Measurements from ENCODE around the gene FAM110C.

DNA sequence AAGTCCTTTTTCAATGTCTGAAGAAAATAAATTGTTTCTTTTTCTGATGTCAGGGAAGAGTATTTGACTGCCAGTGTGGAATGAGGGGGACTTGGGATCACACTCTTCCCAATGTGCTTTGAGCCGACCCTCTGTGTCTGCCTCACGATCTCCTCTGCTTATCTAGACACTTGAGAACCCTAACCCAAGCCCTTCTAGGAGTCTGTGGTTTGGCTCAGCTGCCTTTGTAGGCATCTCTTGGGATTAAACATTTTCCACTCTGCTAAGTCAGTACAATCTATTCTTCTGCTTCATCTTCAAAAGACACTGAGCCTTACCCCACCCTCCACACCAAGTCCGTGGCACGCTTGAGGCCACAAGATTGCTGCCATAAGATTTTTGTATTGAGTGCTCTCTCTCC, 19.4 kb downstream of the FAM110C start:
- TF ChIP-seq REST (IDR thresholded peaks at IDR 0.05; ENCODE audit: borderline replicate concordance) (no peak), TAF1 (IDR thresholded peaks at IDR 0.05; ENCODE audit: low read depth) (no peak), POLR2AphosphoS5 (IDR thresholded peaks at IDR 0.05) (no peak), RAD21 (conservative IDR thresholded peaks at IDR 0.05) (no peak)
- TF ChIP-seq, protein P1, sequence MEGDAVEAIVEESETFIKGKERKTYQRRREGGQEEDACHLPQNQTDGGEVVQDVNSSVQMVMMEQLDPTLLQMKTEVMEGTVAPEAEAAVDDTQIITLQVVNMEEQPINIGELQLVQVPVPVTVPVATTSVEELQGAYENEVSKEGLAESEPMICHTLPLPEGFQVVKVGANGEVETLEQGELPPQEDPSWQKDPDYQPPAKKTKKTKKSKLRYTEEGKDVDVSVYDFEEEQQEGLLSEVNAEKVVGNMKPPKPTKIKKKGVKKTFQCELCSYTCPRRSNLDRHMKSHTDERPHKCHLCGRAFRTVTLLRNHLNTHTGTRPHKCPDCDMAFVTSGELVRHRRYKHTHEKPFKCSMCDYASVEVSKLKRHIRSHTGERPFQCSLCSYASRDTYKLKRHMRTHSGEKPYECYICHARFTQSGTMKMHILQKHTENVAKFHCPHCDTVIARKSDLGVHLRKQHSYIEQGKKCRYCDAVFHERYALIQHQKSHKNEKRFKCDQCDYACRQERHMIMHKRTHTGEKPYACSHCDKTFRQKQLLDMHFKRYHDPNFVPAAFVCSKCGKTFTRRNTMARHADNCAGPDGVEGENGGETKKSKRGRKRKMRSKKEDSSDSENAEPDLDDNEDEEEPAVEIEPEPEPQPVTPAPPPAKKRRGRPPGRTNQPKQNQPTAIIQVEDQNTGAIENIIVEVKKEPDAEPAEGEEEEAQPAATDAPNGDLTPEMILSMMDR (IDR thresholded peaks at IDR 0.05; ENCODE audit: poor library complexity, severe bottlenecking), result no peak

Data from neural cell (in vitro differentiated cells).